ENCODE results near the gene TLCD4. TPM values are rescaled to one million over a fixed set of nuclear protein-coding genes. Genes with fewer than 3 reads are reported as not detected.

Gene TLCD4
- total and polyA plus RNA-seq, 2 donors (not counting 1 experiment from before 2014, with no cell fraction given) = 0.55 to 1.3 TPM

GRCh38 chr1:95094923-95095322, 22.2 kb upstream of the TLCD4 start:
- Histone ChIP-seq H3K27me3 (replicated peaks in 1 of 4; ENCODE audit: control extremely low read depth in 1 of 4, control insufficient read depth in 3 of 4, insufficient read depth in 4 of 4, low read length in 3 of 4) (no peaks in the 10 kb centered on the region), H3K79me2 (ENCODE audit: control insufficient read depth, insufficient read depth, low read length) (no peaks in the 10 kb centered on the region), H2AFZ (ENCODE audit: insufficient read depth, low read depth, low read length, poor library complexity, severe bottlenecking) (no peak overlapping the region), H3K4me3 (ENCODE audit: control extremely low read depth in 1 of 5, extremely low read depth in 1 of 5, insufficient read depth in 1 of 5, low read depth in 2 of 5, low read length in 4 of 5) (no peak overlapping the region), H3K27ac (ENCODE audit: low read length in 2 of 2) (no peak overlapping the region), H3K4me1 (ENCODE audit: control insufficient read depth in 2 of 2, insufficient read depth in 2 of 2, low read length in 2 of 2) (no peaks in the 10 kb centered on the region), H3K4me2 (replicated peaks; ENCODE audit: low read depth, low read length, poor library complexity, severe bottlenecking) (no peak overlapping the region), H3K9ac (ENCODE audit: low read length) (no peak overlapping the region), H3K36me3 (replicated peaks in 1 of 2; ENCODE audit: control extremely low read depth in 1 of 2, control insufficient read depth in 1 of 2, extremely low read depth in 1 of 2, insufficient read depth in 2 of 2, low read length in 1 of 2) (no peaks in the 10 kb centered on the region), H3K9me3 (ENCODE audit: control extremely low read depth in 1 of 3, control insufficient read depth in 2 of 3, insufficient read depth in 1 of 3, low read length in 2 of 3) (peaks cover 0 to 4% (median 0%) of the 10 kb centered on the region in 3 donors), H4K20me1 (ENCODE audit: control insufficient read depth, insufficient read depth, low read length, poor library complexity, severe bottlenecking) (no peaks in the 10 kb centered on the region)
- Mint-ChIP-seq H3K27ac (no peak overlapping the region), H3K4me1 (peaks cover 5% of the 10 kb centered on the region), H3K9me3 (ENCODE audit: insufficient read depth) (no peaks in the 10 kb centered on the region), H3K4me3 (no peak overlapping the region), H3K27me3 (peaks cover 14% of the 10 kb centered on the region)
- ChIA-PET CTCF (interaction anchor here (0.9 kb wide), 1 partner anchor 22 kb away, joined by 3 read pairs; the partner anchor contains the start of gene TLCD4), POLR2A (no interaction called here)
- no CpG with 5 or more reads among the region's 2 CpGs for WGBS (ENCODE audit: insufficient coverage)
- intact Hi-C loops (cut with micrococcal nuclease) = no loop called here
- no peak for DNase-seq
- ATAC-seq (ENCODE audit: low read depth) = no peak
- no peak for TF ChIP-seq CTCF (IDR thresholded peaks at IDR 0.05)
- no peak for TF ChIP-seq EZH2 (IDR thresholded peaks at IDR 0.05; ENCODE audit: borderline replicate concordance, insufficient read depth, low read depth, low read length, poor library complexity, severe bottlenecking)

GRCh38 chr1:95095833-95096217, 21.3 kb upstream of the TLCD4 start:
- ATAC-seq (ENCODE audit: low read depth) = no peak
- H2AFZ ChIP-seq (ENCODE audit: insufficient read depth, low read depth, low read length, poor library complexity, severe bottlenecking) = peak overlapping the region; percentile 29
- no peak overlapping the region for H3K27ac Mint-ChIP-seq

More at GRCh38 chr1:95095833-95096217, 21.3 kb upstream of the TLCD4 start:
- Histone ChIP-seq H3K27ac (ENCODE audit: low read length in 2 of 2) (no peak overlapping the region), H3K27me3 (replicated peaks in 1 of 4; ENCODE audit: control extremely low read depth in 1 of 4, control insufficient read depth in 3 of 4, insufficient read depth in 4 of 4, low read length in 3 of 4) (no peaks in the 10 kb centered on the region), H3K79me2 (ENCODE audit: control insufficient read depth, insufficient read depth, low read length) (no peaks in the 10 kb centered on the region), H4K20me1 (ENCODE audit: control insufficient read depth, insufficient read depth, low read length, poor library complexity, severe bottlenecking) (no peaks in the 10 kb centered on the region), H3K4me1 (ENCODE audit: control insufficient read depth in 2 of 2, insufficient read depth in 2 of 2, low read length in 2 of 2) (no peaks in the 10 kb centered on the region), H3K9ac (ENCODE audit: low read length) (no peak overlapping the region), H3K4me3 (ENCODE audit: control extremely low read depth in 1 of 5, extremely low read depth in 1 of 5, insufficient read depth in 1 of 5, low read depth in 2 of 5, low read length in 4 of 5) (no peak overlapping the region), H3K9me3 (ENCODE audit: control extremely low read depth in 1 of 3, control insufficient read depth in 2 of 3, insufficient read depth in 1 of 3, low read length in 2 of 3) (peaks cover 0 to 4% (median 0%) of the 10 kb centered on the region in 3 donors), H3K4me2 (replicated peaks; ENCODE audit: low read depth, low read length, poor library complexity, severe bottlenecking) (no peak overlapping the region), H3K36me3 (replicated peaks in 1 of 2; ENCODE audit: control extremely low read depth in 1 of 2, control insufficient read depth in 1 of 2, extremely low read depth in 1 of 2, insufficient read depth in 2 of 2, low read length in 1 of 2) (no peaks in the 10 kb centered on the region)
- no peak for TF ChIP-seq EZH2 (IDR thresholded peaks at IDR 0.05; ENCODE audit: borderline replicate concordance, insufficient read depth, low read depth, low read length, poor library complexity, severe bottlenecking)
- no peak for TF ChIP-seq CTCF (IDR thresholded peaks at IDR 0.05)
- intact Hi-C loops (cut with micrococcal nuclease) = no loop called here
- H3K4me1 Mint-ChIP-seq = peaks cover 5% of the 10 kb centered on the region
- POLR2A ChIA-PET = no interaction called here
- CTCF ChIA-PET = no interaction called here
- DNase-seq = peak; percentile 15
- H3K4me3 Mint-ChIP-seq = no peak overlapping the region
- 60% methylated on average over 1 of the region's 2 CpGs for whole genome bisulfite sequencing (ENCODE audit: insufficient coverage)
- no peaks in the 10 kb centered on the region for H3K9me3 Mint-ChIP-seq (ENCODE audit: insufficient read depth)
- peaks cover 17% of the 10 kb centered on the region for H3K27me3 Mint-ChIP-seq
